Gastrocnemius medialis (tissue), 4 donors: ENCODE measurements around the gene DYSF.

Experiments used
- CTCF ChIP-seq, 5 experiments: fragments of 450-650 bp in 3 of 5; fragments of 200-600 bp in 2 of 5; sonication (generic) in 2 of 5; IDR thresholded peaks in 4 of 5; conservative IDR thresholded peaks in 1 of 5; 1 replicate in 4 of 5; 2 replicates in 1 of 5; pipeline ENCODE4 v1.5.1; 2016 to 2019; ENCODE audit warnings: antibody characterized with exemption in 5 of 5, mild to moderate bottlenecking in 3 of 5, moderate library complexity in 3 of 5
- POLR2A ChIP-seq, 2 donors: fragments of 450-650 bp; IDR thresholded peaks; one replicate each; pipeline ENCODE4 v1.6.1; 2017; ENCODE audit warnings: antibody characterized with exemption in 2 of 2, mild to moderate bottlenecking in 2 of 2, moderate library complexity in 2 of 2

- no peak for TF ChIP-seq CTCF (IDR thresholded peaks at IDR 0.05 in 4 of 5, conservative IDR thresholded peaks at IDR 0.05 in 1 of 5)
- TF ChIP-seq POLR2A (IDR thresholded peaks at IDR 0.05), result peak in 1 of 2 donors; percentile 29
Observed at GRCh38 chr2:71503837-71504236, 50.5 kb downstream of the DYSF start.
